ENCODE results near the gene DDX59.

DNA sequence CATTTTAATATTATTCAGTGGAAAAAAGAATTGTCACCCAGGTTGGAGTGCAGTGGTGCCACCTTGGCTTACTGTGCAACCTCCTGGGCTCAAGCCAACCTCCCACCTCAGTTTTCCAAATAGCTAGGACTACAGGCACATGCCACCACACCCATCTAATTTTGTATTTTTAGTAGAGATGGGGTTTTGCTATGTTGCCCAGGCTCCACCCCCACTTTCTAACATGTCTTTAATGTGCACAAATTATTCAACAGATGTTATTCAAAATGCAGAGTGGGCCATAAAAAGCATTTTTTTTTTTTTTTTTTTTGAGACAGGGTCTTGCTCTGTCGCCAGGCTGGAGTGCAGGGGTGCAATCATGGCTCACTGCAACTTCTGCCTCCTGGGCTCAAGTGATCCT lies 17.3 kb downstream of the DDX59 start:
- TF ChIP-seq EMX1 (CRISPR knock-in tag; IDR thresholded peaks at IDR 0.05) = no peak
- TF ChIP-seq CREB1 (CRISPR knock-in tag; IDR thresholded peaks at IDR 0.05) = no peak
- TF ChIP-seq CTCF (IDR thresholded peaks at IDR 0.05) = no peak
- no peak for TF ChIP-seq TEAD1 (CRISPR knock-in tag; IDR thresholded peaks at IDR 0.05)
- TF ChIP-seq ERG (CRISPR knock-in tag; IDR thresholded peaks at IDR 0.05) = no peak
